ENCODE results near the gene DAAM1.

DAAM1 gene

GRCh38 chr14:59292028-59292427 lies 103.6 kb downstream of the DAAM1 start:
- DNase-seq (ENCODE audit: low read depth): no peak

GRCh38 chr14:59292921-59293534 lies 104.6 kb downstream of the DAAM1 start:
- DNase-seq (ENCODE audit: low read depth): no peak

- DNase-seq (ENCODE audit: low read depth): no peak
These were observed 105.6 kb downstream of the DAAM1 start for GRCh38 chr14:59293935-59294661.

- DNase-seq (ENCODE audit: low read depth): no peak
These were observed 106.2 kb downstream of the DAAM1 start for GRCh38 chr14:59294662-59294992.

- no peak for DNase-seq (ENCODE audit: low read depth)
These were observed 107.5 kb downstream of the DAAM1 start for GRCh38 chr14:59295951-59296350.

GRCh38 chr14:59296508-59296907 lies 108.0 kb downstream of the DAAM1 start:
- DNase-seq (ENCODE audit: low read depth): no peak

- no peak for DNase-seq (ENCODE audit: low read depth)
These were observed 108.8 kb downstream of the DAAM1 start for GRCh38 chr14:59297071-59297776.

GRCh38 chr14:59299731-59300130 lies 111.3 kb downstream of the DAAM1 start:
- no peak for DNase-seq (ENCODE audit: low read depth)

- no peak for DNase-seq (ENCODE audit: low read depth)
These were observed 112.9 kb downstream of the DAAM1 start for GRCh38 chr14:59301354-59301753.

GRCh38 chr14:59302313-59302712 lies 113.8 kb downstream of the DAAM1 start:
- DNase-seq (ENCODE audit: low read depth): no peak

- no peak for DNase-seq (ENCODE audit: low read depth)
These were observed 114.7 kb downstream of the DAAM1 start for GRCh38 chr14:59303216-59303615.

- DNase-seq (ENCODE audit: low read depth): no peak
These were observed 116.8 kb downstream of the DAAM1 start for GRCh38 chr14:59305231-59305630.

- no peak for DNase-seq (ENCODE audit: low read depth)
These were observed 117.5 kb downstream of the DAAM1 start for GRCh38 chr14:59305836-59306555.

GRCh38 chr14:59306775-59307174 lies 118.3 kb downstream of the DAAM1 start:
- peak; percentile 68 for DNase-seq (ENCODE audit: low read depth)

GRCh38 chr14:59308086-59308485 lies 119.6 kb downstream of the DAAM1 start:
- no peak for DNase-seq (ENCODE audit: low read depth)

GRCh38 chr14:59308673-59309072 lies 120.2 kb downstream of the DAAM1 start:
- DNase-seq (ENCODE audit: low read depth): no peak

- DNase-seq (ENCODE audit: low read depth): no peak
These were observed 120.9 kb downstream of the DAAM1 start for GRCh38 chr14:59309291-59309900.

- DNase-seq (ENCODE audit: low read depth): no peak
These were observed 122.2 kb downstream of the DAAM1 start for GRCh38 chr14:59310633-59311032.

- no peak for DNase-seq (ENCODE audit: low read depth)
These were observed 123.3 kb downstream of the DAAM1 start for GRCh38 chr14:59311723-59312122.

- no peak for DNase-seq (ENCODE audit: low read depth)
These were observed 124.7 kb downstream of the DAAM1 start for GRCh38 chr14:59313144-59313651.

GRCh38 chr14:59313658-59314608 lies 125.5 kb downstream of the DAAM1 start:
- DNase-seq (ENCODE audit: low read depth): no peak

All from non-pigmented ciliary epithelial cell (primary cell).